GM18858 (cell line): Measurements from ENCODE around the gene TTC3.
"Not testable (repeated sequence)": the region's sequence is repeated elsewhere in the genome, so short reads cannot be mapped to it uniquely, and the experiment has no call there.

Experiments
- ATAC-seq: cut with Tn5 transposase; IDR thresholded peaks from one replicate; pipeline ENCODE4 v1.9.1; 2021; ENCODE audit not compliant: unreplicated experiment

Gene TTC3

GRCh38 chr21:37093977-37094376, 20.9 kb downstream of the TTC3 start:
- no peak for ATAC-seq

- no peak for ATAC-seq
Measured at GRCh38 chr21:37095821-37096220, 22.8 kb downstream of the TTC3 start.

GRCh38 chr21:37098751-37099150, 25.7 kb downstream of the TTC3 start:
- no peak for ATAC-seq

- no peak for ATAC-seq
Measured at GRCh38 chr21:37100316-37100715, 27.3 kb downstream of the TTC3 start.

GRCh38 chr21:37101384-37101783, 28.3 kb downstream of the TTC3 start:
- no peak for ATAC-seq

GRCh38 chr21:37102746-37103145, 29.7 kb downstream of the TTC3 start:
- ATAC-seq: not testable (repeated sequence)

DNA sequence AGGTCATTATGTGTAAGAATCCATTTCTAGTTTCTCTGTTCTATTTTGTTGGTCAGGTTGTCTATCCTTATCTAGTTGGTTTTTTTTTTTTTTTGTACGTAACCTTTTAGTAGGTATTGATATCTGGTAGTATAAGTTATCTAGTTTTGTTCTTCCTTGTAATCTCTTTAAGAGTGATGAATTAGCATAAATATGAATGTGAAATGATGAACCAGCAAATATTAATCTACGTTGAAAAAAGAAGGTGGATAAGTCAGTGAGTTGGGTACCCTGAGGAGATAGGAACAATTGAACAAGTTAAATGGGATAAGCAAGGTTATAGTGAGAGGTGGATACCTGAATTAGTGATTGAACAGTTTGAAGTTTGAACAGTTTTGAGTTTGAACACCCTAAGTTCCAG, 33.9 kb downstream of the TTC3 start:
- ATAC-seq: no peak

DNA sequence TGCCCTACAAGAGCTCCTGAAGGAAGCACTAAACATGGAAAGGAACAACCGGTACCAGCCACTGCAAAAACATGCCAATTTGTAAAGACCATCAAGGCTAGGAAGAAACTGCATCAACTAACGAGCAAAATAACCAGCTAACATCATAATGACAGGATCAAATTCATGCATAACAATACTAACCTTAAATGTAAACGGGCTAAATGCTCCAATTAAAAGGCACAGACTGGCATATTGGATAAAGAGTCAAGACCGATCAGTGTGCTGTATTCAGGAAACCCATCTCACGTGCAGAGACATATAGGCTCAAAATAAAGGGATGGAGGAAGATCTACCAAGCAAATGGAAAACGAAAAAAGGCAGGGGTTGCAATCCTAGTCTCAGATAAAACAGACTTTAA, 38.0 kb downstream of the TTC3 start:
- not testable (repeated sequence) for ATAC-seq

GRCh38 chr21:37114301-37114700, 41.2 kb downstream of the TTC3 start:
- not testable (repeated sequence) for ATAC-seq

GRCh38 chr21:37116459-37116858, 43.4 kb downstream of the TTC3 start:
- not testable (repeated sequence) for ATAC-seq

DNA sequence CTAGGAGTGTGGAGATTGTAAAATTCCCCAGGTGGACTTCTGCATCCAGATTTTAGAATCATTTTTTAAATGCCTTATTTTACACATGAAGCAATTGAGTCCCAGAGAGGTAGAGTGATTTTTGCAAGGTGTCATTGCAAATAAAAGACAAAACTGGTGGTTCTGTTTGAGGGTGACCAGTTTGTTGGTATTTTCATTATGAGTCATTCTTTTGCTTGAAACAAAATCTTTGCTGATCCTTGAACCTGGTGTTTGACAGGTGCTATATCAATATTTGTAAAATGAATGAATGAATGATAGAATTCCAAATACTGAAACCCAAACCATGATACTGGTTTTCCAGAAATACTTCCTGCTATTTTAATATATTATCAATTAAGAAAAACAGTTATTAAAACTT, 44.1 kb downstream of the TTC3 start:
- ATAC-seq: no peak

- ATAC-seq: no peak
Measured at GRCh38 chr21:37118187-37118826, 45.3 kb downstream of the TTC3 start.

DNA sequence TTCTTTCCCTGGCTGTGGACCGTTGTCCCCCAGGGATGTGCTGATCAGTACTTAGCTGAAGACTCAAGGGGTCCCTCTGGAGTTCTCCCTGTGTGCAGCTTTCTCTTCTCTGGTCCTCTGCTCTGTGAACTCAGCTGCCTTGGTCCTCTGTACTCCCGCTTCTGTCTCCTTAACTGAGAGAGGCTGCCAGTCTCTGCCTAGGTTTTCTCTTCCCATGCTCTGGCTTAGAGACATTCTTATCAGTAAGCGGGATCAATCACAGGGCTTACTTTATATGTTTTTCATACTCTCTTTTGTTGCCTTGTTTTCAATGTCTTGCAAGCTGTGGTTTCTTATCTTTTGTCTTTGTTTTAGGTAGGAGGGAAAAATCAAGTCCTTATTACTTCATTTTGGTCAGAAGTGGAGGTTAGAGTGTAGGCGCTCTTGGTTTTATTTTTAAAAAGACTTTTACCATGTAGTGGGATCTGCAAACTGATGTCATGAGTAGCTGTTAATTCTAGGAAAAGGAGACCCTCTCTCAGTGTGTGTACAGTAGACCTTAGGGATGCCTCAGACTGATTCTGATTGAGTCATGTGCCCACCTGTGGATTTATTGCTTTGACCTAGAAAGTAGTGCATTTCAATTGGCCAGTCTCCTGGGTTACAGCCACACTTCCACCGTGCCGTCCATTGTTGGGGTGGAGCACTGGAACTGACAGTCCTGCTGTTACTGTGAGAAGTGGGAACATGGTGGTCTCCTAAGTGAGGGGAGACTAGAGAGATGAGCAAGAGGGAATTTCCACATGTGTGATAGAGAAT, 46.6 kb downstream of the TTC3 start:
- ATAC-seq: no peak

- no peak for ATAC-seq
Measured at GRCh38 chr21:37128076-37128475, 55.0 kb downstream of the TTC3 start.

DNA sequence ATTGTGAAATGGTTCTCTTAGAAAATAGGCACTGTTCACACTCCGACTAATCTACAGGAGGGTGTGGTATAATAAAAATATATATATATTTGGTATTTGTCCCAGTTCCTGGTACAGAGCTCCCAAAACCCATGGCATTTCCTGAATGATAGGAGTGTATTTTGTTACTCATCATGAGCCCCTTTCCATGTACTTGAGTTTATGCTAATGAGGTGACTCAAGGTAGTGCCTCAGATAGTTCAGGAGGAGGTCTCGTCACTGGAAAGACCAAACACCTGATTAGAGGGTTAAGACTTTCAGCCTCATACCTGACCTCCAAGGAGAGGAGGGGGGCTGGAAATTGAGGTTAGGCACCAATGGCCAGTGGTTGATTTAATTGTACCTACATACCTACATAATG, 57.9 kb downstream of the TTC3 start:
- no peak for ATAC-seq

DNA sequence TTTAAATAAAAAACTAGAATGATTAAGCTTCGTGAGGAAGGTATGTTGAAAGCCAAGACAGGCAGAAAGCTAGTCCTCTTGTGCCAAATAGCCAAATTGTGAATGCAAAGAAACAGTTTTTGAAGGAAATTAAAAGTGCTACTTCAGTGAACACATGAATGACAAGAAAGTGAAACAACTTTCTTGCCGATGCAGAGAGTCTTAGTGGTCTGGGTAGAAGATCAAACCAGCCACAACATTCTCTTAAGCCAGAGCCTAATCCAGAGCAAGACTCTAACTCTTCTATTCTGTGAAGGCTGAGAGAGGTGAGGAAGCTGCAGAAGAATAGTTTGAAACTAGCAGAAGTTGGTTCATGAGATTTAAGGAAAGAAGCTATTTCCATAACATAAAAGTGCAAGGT, 63.2 kb downstream of the TTC3 start:
- no peak for ATAC-seq

- no peak for ATAC-seq
Measured at GRCh38 chr21:37136744-37137143, 63.7 kb downstream of the TTC3 start.

GRCh38 chr21:37139154-37139553, 66.1 kb downstream of the TTC3 start:
- no peak for ATAC-seq

GRCh38 chr21:37139902-37140301, 66.8 kb downstream of the TTC3 start:
- ATAC-seq: no peak

GRCh38 chr21:37143392-37143791, 70.3 kb downstream of the TTC3 start:
- not testable (repeated sequence) for ATAC-seq

- no peak for ATAC-seq
Measured at GRCh38 chr21:37145635-37146111, 72.6 kb downstream of the TTC3 start.
